Measurements from ENCODE around the gene ADAP1.

ADAP1 gene

DNA sequence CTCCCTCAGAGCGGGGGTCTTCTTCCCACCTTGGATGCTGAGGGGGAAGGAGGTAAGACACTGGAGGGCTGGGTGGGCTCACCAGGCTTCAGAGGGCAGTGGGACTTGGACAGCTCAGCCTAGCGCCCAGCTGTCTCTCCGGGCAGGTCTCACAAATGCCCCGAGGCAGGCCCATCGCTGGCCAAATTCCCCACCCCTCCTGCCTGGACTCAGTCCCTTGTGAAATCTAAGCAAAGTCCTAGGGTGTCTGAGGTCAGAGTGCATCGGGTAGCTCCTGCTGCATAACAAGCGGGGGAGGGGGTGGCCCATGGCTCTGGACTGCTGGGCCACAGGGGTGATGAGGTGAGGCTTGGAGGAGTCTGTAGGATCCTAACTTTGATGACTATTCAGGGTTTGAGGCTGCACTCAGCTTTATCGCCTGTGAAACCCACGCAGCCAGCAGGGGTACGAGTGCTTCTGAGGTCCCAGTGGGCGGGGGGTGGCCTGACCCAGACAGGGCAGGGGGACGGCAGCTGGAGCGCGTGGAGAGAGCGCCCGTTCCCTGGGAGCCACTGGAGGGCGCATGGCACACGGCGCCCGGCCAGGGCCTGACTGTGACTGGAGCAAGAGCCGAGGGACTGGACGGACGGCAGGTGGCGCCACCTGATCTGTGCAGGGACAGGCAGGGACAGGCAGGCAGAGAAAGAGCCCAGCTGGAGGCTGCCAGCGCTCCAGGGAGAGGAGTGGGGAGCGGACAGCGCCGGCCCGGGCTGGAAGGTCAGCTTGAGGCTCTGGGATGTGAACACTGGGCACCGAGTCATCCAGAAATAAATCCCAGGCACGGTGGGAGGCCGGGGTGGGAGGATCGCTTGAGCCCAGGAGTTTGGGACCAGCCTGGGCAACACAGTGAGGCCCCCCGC lies 38.5 kb upstream of the ADAP1 start:
- 0 out of 2 replicates have a peak overlapping the region, but pooled peaks have one; percentile 41 for H2AFZ ChIP-seq (ENCODE audit: low read depth, low read length)
- H3K79me2 ChIP-seq (ENCODE audit: insufficient read depth, low read length) = no peaks in the 10 kb centered on the region
- peaks cover 4% of the 10 kb centered on the region for H3K4me1 ChIP-seq (ENCODE audit: insufficient read depth, low read length)
- H3K4me3 ChIP-seq (ENCODE audit: low read depth in 1 of 2, low read length in 2 of 2) = no peak overlapping the region
- DNase-seq (peak; percentile 92), ATAC-seq (ENCODE audit: insufficient read depth, low read depth) (peak; percentile 98)
- H3K9me3 ChIP-seq (ENCODE audit: insufficient read depth, low read length, severe bottlenecking) = no peaks in the 10 kb centered on the region
- no peak overlapping the region for H3K27ac ChIP-seq (ENCODE audit: low read length)
- peak overlapping the region; percentile 39 for H3K4me2 ChIP-seq (ENCODE audit: insufficient read depth, low read length)
- H3K27me3 ChIP-seq (ENCODE audit: insufficient read depth, low read length, poor library complexity) = no peaks in the 10 kb centered on the region
- H3K36me3 ChIP-seq (ENCODE audit: insufficient read depth, low read length) = no peaks in the 10 kb centered on the region
- TF ChIP-seq CTCF (IDR thresholded peaks at IDR 0.05; ENCODE audit: borderline replicate concordance, extremely low read depth, low read length, poor library complexity, severe bottlenecking) (peak; percentile 98), EZH2 (IDR thresholded peaks at IDR 0.05; ENCODE audit: borderline replicate concordance, low read depth, low read length, severe bottlenecking) (no peak)
- no peaks in the 10 kb centered on the region; the same call in 1 of the 2 replicates for H4K20me1 ChIP-seq (ENCODE audit: insufficient read depth, low read length)
- no peak overlapping the region for H3K9ac ChIP-seq (ENCODE audit: low read depth, low read length)

DNA sequence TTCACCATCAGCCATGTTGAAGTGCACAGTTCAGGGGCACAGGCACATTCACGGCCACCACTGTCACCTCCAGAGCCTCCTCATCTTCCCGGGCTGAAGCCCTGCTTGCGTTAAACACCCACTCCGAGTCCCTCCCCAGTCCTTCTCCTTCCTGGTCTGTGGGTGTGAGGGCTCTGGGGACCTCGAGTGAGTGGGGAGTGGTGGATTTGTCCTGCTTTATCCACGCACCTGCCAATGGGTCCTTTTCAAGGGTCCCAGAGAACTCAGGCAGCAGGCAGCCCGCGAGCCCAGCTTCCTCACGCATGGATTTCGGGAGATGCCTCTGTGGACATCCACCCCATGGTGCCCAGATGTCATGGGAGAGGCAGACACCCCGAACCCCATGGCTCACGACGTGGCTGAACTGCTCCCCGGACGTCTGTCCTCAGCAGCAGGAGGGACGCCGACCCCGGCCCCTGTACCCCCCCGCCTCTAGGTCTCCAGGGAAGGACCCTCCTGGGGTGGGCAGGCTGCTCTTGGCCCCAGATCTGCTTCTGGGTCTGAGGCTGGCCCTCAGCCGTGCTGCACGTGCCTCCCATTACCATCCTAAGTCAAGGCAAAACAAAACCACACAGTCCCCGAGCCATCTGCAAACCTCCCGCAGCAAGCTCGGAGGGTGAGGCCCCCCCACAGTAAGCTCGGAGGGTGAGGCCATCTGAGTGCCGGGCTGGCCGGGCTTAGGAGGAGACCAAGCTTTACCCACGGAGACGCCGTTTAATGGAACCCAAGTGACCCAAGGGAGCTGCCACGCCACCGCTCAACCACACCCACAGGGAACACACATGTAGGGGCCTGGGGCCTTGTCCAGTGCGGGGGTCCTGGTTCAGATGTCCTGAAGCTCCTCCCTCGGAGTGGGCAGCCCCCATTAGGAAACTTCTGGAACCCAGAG lies 37.5 kb upstream of the ADAP1 start:
- H3K4me2 ChIP-seq (ENCODE audit: insufficient read depth, low read length) = no peak overlapping the region
- DNase-seq (no peak), ATAC-seq (ENCODE audit: insufficient read depth, low read depth) (no peak)
- H3K4me3 ChIP-seq (ENCODE audit: low read depth in 1 of 2, low read length in 2 of 2) = no peak overlapping the region
- H2AFZ ChIP-seq (ENCODE audit: low read depth, low read length) = no peak overlapping the region
- H3K27ac ChIP-seq (ENCODE audit: low read length) = no peak overlapping the region
- H3K27me3 ChIP-seq (ENCODE audit: insufficient read depth, low read length, poor library complexity) = no peaks in the 10 kb centered on the region
- no peaks in the 10 kb centered on the region; the same call in 1 of the 2 replicates for H4K20me1 ChIP-seq (ENCODE audit: insufficient read depth, low read length)
- H3K79me2 ChIP-seq (ENCODE audit: insufficient read depth, low read length) = no peaks in the 10 kb centered on the region
- H3K36me3 ChIP-seq (ENCODE audit: insufficient read depth, low read length) = no peaks in the 10 kb centered on the region
- H3K9ac ChIP-seq (ENCODE audit: low read depth, low read length) = no peak overlapping the region
- no peaks in the 10 kb centered on the region for H3K9me3 ChIP-seq (ENCODE audit: insufficient read depth, low read length, severe bottlenecking)
- H3K4me1 ChIP-seq (ENCODE audit: insufficient read depth, low read length) = peaks cover 4% of the 10 kb centered on the region
- TF ChIP-seq CTCF (IDR thresholded peaks at IDR 0.05; ENCODE audit: borderline replicate concordance, extremely low read depth, low read length, poor library complexity, severe bottlenecking) (no peak), EZH2 (IDR thresholded peaks at IDR 0.05; ENCODE audit: borderline replicate concordance, low read depth, low read length, severe bottlenecking) (no peak)

GRCh38 chr7:990933-991728 lies 36.7 kb upstream of the ADAP1 start:
- DNase-seq (no peak), ATAC-seq (ENCODE audit: insufficient read depth, low read depth) (no peak)
- no peak overlapping the region for H3K4me2 ChIP-seq (ENCODE audit: insufficient read depth, low read length)
- no peak overlapping the region for H2AFZ ChIP-seq (ENCODE audit: low read depth, low read length)
- peaks cover 4% of the 10 kb centered on the region for H3K4me1 ChIP-seq (ENCODE audit: insufficient read depth, low read length)
- H3K9me3 ChIP-seq (ENCODE audit: insufficient read depth, low read length, severe bottlenecking) = no peaks in the 10 kb centered on the region
- H3K27me3 ChIP-seq (ENCODE audit: insufficient read depth, low read length, poor library complexity) = no peaks in the 10 kb centered on the region
- H3K79me2 ChIP-seq (ENCODE audit: insufficient read depth, low read length) = no peaks in the 10 kb centered on the region
- H3K27ac ChIP-seq (ENCODE audit: low read length) = no peak overlapping the region
- H3K36me3 ChIP-seq (ENCODE audit: insufficient read depth, low read length) = no peaks in the 10 kb centered on the region
- no peak overlapping the region for H3K9ac ChIP-seq (ENCODE audit: low read depth, low read length)
- H4K20me1 ChIP-seq (ENCODE audit: insufficient read depth, low read length) = peaks cover 2% of the 10 kb centered on the region
- no peak overlapping the region for H3K4me3 ChIP-seq (ENCODE audit: low read depth in 1 of 2, low read length in 2 of 2)
- TF ChIP-seq EZH2 (IDR thresholded peaks at IDR 0.05; ENCODE audit: borderline replicate concordance, low read depth, low read length, severe bottlenecking) = no peak

Measured in DND-41 (cell line).